ENCODE results near the gene BLTP2. TPM values are rescaled to one million over a fixed set of nuclear protein-coding genes. Genes with fewer than 3 reads are reported as not detected.
"Not testable (repeated sequence)": the region's sequence is repeated elsewhere in the genome, so short reads cannot be mapped to it uniquely, and the experiment has no call there.

The BLTP2 gene
- total and polyA plus RNA-seq, 2 of the 13 experiments (the other 11 are each of a cell fraction or from before 2014, with no cell fraction given), result 66.7 to 80.9 TPM

DNA sequence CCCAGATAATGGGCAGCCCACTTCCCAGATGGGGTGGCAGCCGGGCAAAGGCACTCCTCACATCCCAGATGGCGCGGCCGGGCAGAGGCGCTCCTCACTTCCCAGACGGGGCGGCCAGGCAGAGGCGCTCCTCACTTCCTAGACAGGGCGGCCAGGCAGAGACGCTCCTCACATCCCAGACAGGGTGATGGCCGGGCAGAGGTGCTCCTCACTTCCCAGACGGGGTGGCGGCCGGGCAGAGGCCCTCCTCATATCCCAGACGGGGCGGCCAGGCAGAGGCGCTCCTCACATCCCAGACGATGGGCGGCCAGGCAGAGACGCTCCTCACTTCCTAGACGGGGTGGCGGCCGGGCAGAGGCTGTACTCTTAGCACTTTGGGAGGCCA lies 14.5 kb upstream of the BLTP2 start:
- H2AFZ ChIP-seq (ENCODE audit: low read length); ATAC-seq; H3K27me3 ChIP-seq (ENCODE audit: control insufficient read depth in 1 of 2, insufficient read depth in 2 of 2, low read length in 2 of 2); intact Hi-C loops (cut with micrococcal nuclease; ENCODE audit: unreplicated experiment); H3K36me3 ChIP-seq (replicated peaks in 1 of 2; ENCODE audit: control insufficient read depth in 1 of 2, insufficient read depth in 2 of 2, low read length in 2 of 2); POLR2A ChIA-PET; DNase-seq (ENCODE audit: low spot score); FAIRE-seq; BruUV-seq (replicated peaks); H4K20me1 ChIP-seq (ENCODE audit: insufficient read depth, low read length); H3K4me3 ChIP-seq (replicated peaks in 1 of 3; ENCODE audit: insufficient read depth in 1 of 3, low read depth in 2 of 3, low read length in 3 of 3); H3K27ac ChIP-seq (ENCODE audit: extremely low read length, insufficient read depth, low read length); CTCF ChIA-PET (ENCODE audit: low intra/inter-chr PET ratio, low total read pairs); H3K9ac ChIP-seq (ENCODE audit: insufficient read depth, low read depth, low read length); H3K9me3 ChIP-seq (ENCODE audit: low read length); in situ Hi-C loops (cut with HindIII; ENCODE audit: extremely low pct_ligation_motif_present, low pct_unique_long_range_greater_than_20kb); H3K4me2 ChIP-seq (ENCODE audit: low read depth, low read length): not testable (repeated sequence)
- Histone ChIP-seq H3K4me1 (ENCODE audit: insufficient read depth, low read length) (peaks cover 36% of the 10 kb centered on the region), H3K79me2 (ENCODE audit: insufficient read depth, low read length) (peaks cover 52% of the 10 kb centered on the region)
- 96% methylated on average over 21 of the region's 23 CpGs for WGBS (ENCODE audit: low lambda C conversion rate)

DNA sequence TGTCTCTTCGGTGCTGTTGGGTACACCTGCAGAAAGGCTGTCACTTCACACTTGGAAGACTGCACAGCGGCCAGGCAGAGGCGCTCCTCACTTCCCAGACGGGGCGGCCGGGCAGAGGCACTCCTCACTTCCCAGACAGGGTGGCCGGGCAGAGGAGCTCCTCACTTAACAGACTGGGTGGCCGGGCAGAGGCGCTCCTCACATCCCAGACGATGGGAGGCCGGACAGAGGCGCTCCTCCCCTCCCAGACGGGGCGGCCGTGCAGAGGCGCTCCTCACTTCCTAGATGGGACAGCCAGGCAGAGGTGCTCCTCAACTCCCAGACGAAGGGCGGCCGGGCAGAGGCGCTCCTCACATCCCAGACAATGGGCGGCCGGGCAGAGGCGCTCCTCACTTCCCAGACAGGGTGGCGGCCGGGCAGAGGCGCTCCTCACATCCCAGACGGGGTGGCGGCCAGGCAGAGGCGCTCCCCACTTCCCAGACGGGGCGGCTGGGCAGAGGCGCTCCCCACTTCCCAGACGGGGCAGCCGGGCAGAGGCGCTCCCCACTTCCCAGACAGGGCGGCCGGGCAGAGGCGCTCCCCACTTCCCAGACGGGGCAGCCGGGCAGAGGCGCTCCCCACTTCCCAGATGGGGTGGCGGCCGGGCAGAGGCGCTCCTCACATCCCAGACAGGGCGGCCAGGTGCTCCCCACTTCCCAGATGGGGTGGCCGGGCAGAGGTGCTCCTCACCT lies 14.0 kb upstream of the BLTP2 start:
- ATAC-seq; intact Hi-C loops (cut with micrococcal nuclease; ENCODE audit: unreplicated experiment); BruUV-seq (replicated peaks); H3K4me3 ChIP-seq (replicated peaks in 1 of 3; ENCODE audit: insufficient read depth in 1 of 3, low read depth in 2 of 3, low read length in 3 of 3); H4K20me1 ChIP-seq (ENCODE audit: insufficient read depth, low read length); H3K9ac ChIP-seq (ENCODE audit: insufficient read depth, low read depth, low read length); in situ Hi-C loops (cut with HindIII; ENCODE audit: extremely low pct_ligation_motif_present, low pct_unique_long_range_greater_than_20kb); FAIRE-seq; H3K4me2 ChIP-seq (ENCODE audit: low read depth, low read length); H3K9me3 ChIP-seq (ENCODE audit: low read length); H3K27me3 ChIP-seq (ENCODE audit: control insufficient read depth in 1 of 2, insufficient read depth in 2 of 2, low read length in 2 of 2); CTCF ChIA-PET (ENCODE audit: low intra/inter-chr PET ratio, low total read pairs); H3K27ac ChIP-seq (ENCODE audit: extremely low read length, insufficient read depth, low read length); H2AFZ ChIP-seq (ENCODE audit: low read length); DNase-seq (ENCODE audit: low spot score); H3K36me3 ChIP-seq (replicated peaks in 1 of 2; ENCODE audit: control insufficient read depth in 1 of 2, insufficient read depth in 2 of 2, low read length in 2 of 2): not testable (repeated sequence)
- WGBS (ENCODE audit: low lambda C conversion rate), result 94% methylated on average over 25 of the region's 46 CpGs
- H3K79me2 ChIP-seq (ENCODE audit: insufficient read depth, low read length), result peaks cover 47% of the 10 kb centered on the region
- TF ChIP-seq, protein P1, sequence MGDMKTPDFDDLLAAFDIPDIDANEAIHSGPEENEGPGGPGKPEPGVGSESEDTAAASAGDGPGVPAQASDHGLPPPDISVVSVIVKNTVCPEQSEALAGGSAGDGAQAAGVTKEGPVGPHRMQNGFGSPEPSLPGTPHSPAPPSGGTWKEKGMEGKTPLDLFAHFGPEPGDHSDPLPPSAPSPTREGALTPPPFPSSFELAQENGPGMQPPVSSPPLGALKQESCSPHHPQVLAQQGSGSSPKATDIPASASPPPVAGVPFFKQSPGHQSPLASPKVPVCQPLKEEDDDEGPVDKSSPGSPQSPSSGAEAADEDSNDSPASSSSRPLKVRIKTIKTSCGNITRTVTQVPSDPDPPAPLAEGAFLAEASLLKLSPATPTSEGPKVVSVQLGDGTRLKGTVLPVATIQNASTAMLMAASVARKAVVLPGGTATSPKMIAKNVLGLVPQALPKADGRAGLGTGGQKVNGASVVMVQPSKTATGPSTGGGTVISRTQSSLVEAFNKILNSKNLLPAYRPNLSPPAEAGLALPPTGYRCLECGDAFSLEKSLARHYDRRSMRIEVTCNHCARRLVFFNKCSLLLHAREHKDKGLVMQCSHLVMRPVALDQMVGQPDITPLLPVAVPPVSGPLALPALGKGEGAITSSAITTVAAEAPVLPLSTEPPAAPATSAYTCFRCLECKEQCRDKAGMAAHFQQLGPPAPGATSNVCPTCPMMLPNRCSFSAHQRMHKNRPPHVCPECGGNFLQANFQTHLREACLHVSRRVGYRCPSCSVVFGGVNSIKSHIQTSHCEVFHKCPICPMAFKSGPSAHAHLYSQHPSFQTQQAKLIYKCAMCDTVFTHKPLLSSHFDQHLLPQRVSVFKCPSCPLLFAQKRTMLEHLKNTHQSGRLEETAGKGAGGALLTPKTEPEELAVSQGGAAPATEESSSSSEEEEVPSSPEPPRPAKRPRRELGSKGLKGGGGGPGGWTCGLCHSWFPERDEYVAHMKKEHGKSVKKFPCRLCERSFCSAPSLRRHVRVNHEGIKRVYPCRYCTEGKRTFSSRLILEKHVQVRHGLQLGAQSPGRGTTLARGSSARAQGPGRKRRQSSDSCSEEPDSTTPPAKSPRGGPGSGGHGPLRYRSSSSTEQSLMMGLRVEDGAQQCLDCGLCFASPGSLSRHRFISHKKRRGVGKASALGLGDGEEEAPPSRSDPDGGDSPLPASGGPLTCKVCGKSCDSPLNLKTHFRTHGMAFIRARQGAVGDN (CRISPR knock-in tag; IDR thresholded peaks at IDR 0.05), result peak; percentile 54
- POLR2A ChIA-PET, result interaction anchor here (1.7 kb wide), 1 partner anchor 14 kb away, joined by 13 read pairs; the partner anchor contains the start of gene BLTP2
- H3K4me1 ChIP-seq (ENCODE audit: insufficient read depth, low read length), result peaks cover 31% of the 10 kb centered on the region
